SK-N-SH (cell line): Measurements from ENCODE around the gene QSOX1. TPM values are rescaled to one million over a fixed set of nuclear protein-coding genes. Genes with fewer than 3 reads are reported as not detected.

ENCODE experiments used
- CTCF ChIA-PET: fragments of 300-600, 350-600 bp; formaldehyde crosslinking; extraction: SDS; loops from one replicate; lab custom pipeline; 2021; lab: Yijun Ruan, JAX
- POLR2A ChIA-PET: fragments of 350-600 bp; sonication (Branson Sonifier 250); formaldehyde crosslinking; extraction: SDS; loops from one replicate; lab custom pipeline; 2020; ENCODE audit warnings: antibody characterized with exemption, inconsistent platforms; lab: Yijun Ruan, JAX
- DNase-seq: peaks from one replicate; pipeline ENCODE4 v3.0.0; 2012
- H2AFZ ChIP-seq: fragments of 200-600 bp; sonication (generic); 2 replicates; pipeline ENCODE4 v1.8.1; 2016; ENCODE audit warnings: antibody characterized with exemption, mild to moderate bottlenecking, low read depth
- H3F3A ChIP-seq: fragments of 200-600 bp; sonication (generic); replicated peaks from 2 replicates; pipeline ENCODE3; 2016; ENCODE audit warnings: antibody characterized with exemption, mild to moderate bottlenecking; ENCODE audit not compliant: insufficient read depth
- H3K27ac ChIP-seq, 2 experiments: fragments of 200-500 bp in 1 of 2; fragments of 200-600 bp in 1 of 2; sonication (Bioruptor generic) in 1 of 2; sonication (generic), shearing (Covaris generic) in 1 of 2; 2 replicates each; pipeline versions ENCODE4 v1.5.1 to v1.6.1; 2014 to 2016; ENCODE audit warnings: low read depth in 2 of 2, inconsistent platforms in 1 of 2, low read length in 1 of 2, mild to moderate bottlenecking in 1 of 2, mixed read lengths in 1 of 2
- H3K27me3 ChIP-seq: fragments of 200-600 bp; sonication (generic), shearing (Covaris generic); 2 replicates; pipeline ENCODE4 v1.6.1; 2016; ENCODE audit warnings: mixed run types; ENCODE audit not compliant: insufficient read depth
- H3K36me3 ChIP-seq, 2 experiments: fragments of 200-500 bp in 1 of 2; fragments of 200-600 bp in 1 of 2; sonication (Bioruptor generic) in 1 of 2; sonication (generic) in 1 of 2; replicated peaks in 1 of 2; 2 replicates each; pipeline versions ENCODE3 to v1.5.1; 2014 to 2016; ENCODE audit warnings: low read length in 1 of 2, mild to moderate bottlenecking in 1 of 2; ENCODE audit not compliant: insufficient read depth in 2 of 2, control insufficient read depth in 1 of 2
- H3K4me1 ChIP-seq, 2 experiments: fragments of 200-500 bp in 1 of 2; fragments of 200-600 bp in 1 of 2; sonication (Bioruptor generic) in 1 of 2; sonication (generic), shearing (Covaris generic) in 1 of 2; 2 replicates each; pipeline versions ENCODE4 v1.5.1 to v1.6.1; 2014 to 2016; ENCODE audit warnings: low read depth in 1 of 2, low read length in 1 of 2, mixed run types in 1 of 2; ENCODE audit not compliant: insufficient read depth in 2 of 2, control insufficient read depth in 1 of 2
- H3K4me2 ChIP-seq: fragments of 200-600 bp; sonication (generic), shearing (Covaris generic); 2 replicates; pipeline ENCODE4 v1.6.1; 2017; ENCODE audit warnings: mixed run types
- H3K4me3 ChIP-seq, 2 experiments: fragments of 200-500 bp in 1 of 2; fragments of 200-600 bp in 1 of 2; sonication (Bioruptor generic) in 1 of 2; sonication (generic), shearing (Covaris generic) in 1 of 2; 2 replicates each; pipeline versions ENCODE4 v1.5.1 to v1.8.1; 2014 to 2016; ENCODE audit warnings: low read depth in 2 of 2, inconsistent platforms in 1 of 2, low read length in 1 of 2, mild to moderate bottlenecking in 1 of 2, mixed read lengths in 1 of 2, moderate library complexity in 1 of 2
- H3K79me2 ChIP-seq: fragments of 200-600 bp; sonication (generic); 2 replicates; pipeline ENCODE4 v1.8.1; 2017; ENCODE audit warnings: mild to moderate bottlenecking; ENCODE audit not compliant: insufficient read depth
- H3K9ac ChIP-seq: fragments of 200-600 bp; sonication (generic); 2 replicates; pipeline ENCODE4 v1.6.1; 2017; ENCODE audit warnings: mixed run types
- H3K9me2 ChIP-seq: fragments of 200-600 bp; sonication (generic); 2 replicates; pipeline ENCODE4 v1.6.1; 2017; ENCODE audit warnings: mixed run types
- H3K9me3 ChIP-seq: fragments of 200-600 bp; sonication (generic); 2 replicates; pipeline ENCODE4 v1.6.1; 2017; ENCODE audit warnings: mixed run types, mild to moderate bottlenecking, moderate library complexity
- H4K20me1 ChIP-seq: fragments of 200-600 bp; sonication (generic); 2 replicates; pipeline ENCODE4 v1.6.1; 2017; ENCODE audit warnings: mild to moderate bottlenecking, mixed run types; ENCODE audit not compliant: insufficient read depth
- CTCF ChIP-seq: fragments of 200-600 bp; sonication (generic); IDR thresholded peaks from 2 replicates; pipeline ENCODE4 v1.6.1; 2017; ENCODE audit warnings: antibody characterized with exemption, mild to moderate bottlenecking, moderate library complexity
- EP300 ChIP-seq, 2 experiments: IDR thresholded peaks; 2 replicates each; pipeline versions ENCODE4 v1.4.0 to v1.6.1; 2012; ENCODE audit warnings: borderline replicate concordance in 1 of 2, low read depth in 1 of 2, low read length in 1 of 2
- EZH2phosphoT487 ChIP-seq: fragments of 200-600 bp; sonication (generic); IDR thresholded peaks from 2 replicates; pipeline ENCODE4 v1.6.1; 2017; ENCODE audit warnings: low read depth, mixed run types, mild to moderate bottlenecking, antibody characterized with exemption, moderate library complexity, borderline replicate concordance
- FOSL2 ChIP-seq: IDR thresholded peaks from 2 replicates; pipeline ENCODE4 v1.4.0; 2012; ENCODE audit warnings: low read depth, mild to moderate bottlenecking, moderate library complexity, borderline replicate concordance
- FOXJ3 ChIP-seq: sonication (generic); formaldehyde crosslinking; IDR thresholded peaks from 2 replicates; pipeline ENCODE4 v1.5.1; 2020; ENCODE audit warnings: mild to moderate bottlenecking, missing genetic modification reagents
- GABPA ChIP-seq: IDR thresholded peaks from 2 replicates; pipeline ENCODE4 v1.4.0; 2012; ENCODE audit warnings: low read depth, mild to moderate bottlenecking
- MAX ChIP-seq: IDR thresholded peaks from 2 replicates; pipeline ENCODE4 v1.4.0; 2012; ENCODE audit warnings: low read depth
- NRF1 ChIP-seq: IDR thresholded peaks from 2 replicates; pipeline ENCODE4 v1.6.1; 2012; ENCODE audit warnings: low read depth, mild to moderate bottlenecking, low read length
- POLR2AphosphoS5 ChIP-seq: IDR thresholded peaks from 2 replicates; pipeline ENCODE4 v1.6.1; 2012; ENCODE audit warnings: low read depth, low read length
- RCOR1 ChIP-seq: fragments of 150-350 bp; IDR thresholded peaks from 2 replicates; pipeline ENCODE4 v1.6.1; 2017; ENCODE audit warnings: antibody characterized with exemption, low read length
- REST ChIP-seq: IDR thresholded peaks from 2 replicates; pipeline ENCODE4 v1.6.1; 2012; ENCODE audit warnings: mild to moderate bottlenecking, low read depth, low read length, moderate library complexity
- RFX5 ChIP-seq: IDR thresholded peaks from 2 replicates; pipeline ENCODE4 v1.6.1; 2012; ENCODE audit warnings: mild to moderate bottlenecking, improper control_type of control experiment, low read length
- RXRA ChIP-seq: IDR thresholded peaks from 2 replicates; pipeline ENCODE4 v1.4.0; 2012; ENCODE audit warnings: low read depth, mild to moderate bottlenecking, borderline replicate concordance
- SMC3 ChIP-seq: IDR thresholded peaks from 2 replicates; pipeline ENCODE4 v1.6.1; 2012; ENCODE audit warnings: low read depth, low read length, improper control_type of control experiment
- TAF1 ChIP-seq: IDR thresholded peaks from 2 replicates; pipeline ENCODE4 v1.6.1; 2012; ENCODE audit warnings: low read depth, mild to moderate bottlenecking, low read length, moderate library complexity, borderline replicate concordance
- TEAD4 ChIP-seq: IDR thresholded peaks from 2 replicates; pipeline ENCODE4 v1.4.0; 2012; ENCODE audit warnings: mild to moderate bottlenecking, borderline replicate concordance; ENCODE audit not compliant: insufficient read depth
- USF2 ChIP-seq: fragments of 150-350 bp; IDR thresholded peaks from 2 replicates; pipeline ENCODE4 v1.6.1; 2017; ENCODE audit warnings: antibody characterized with exemption, low read length, low read depth, borderline replicate concordance
- ZBTB33 ChIP-seq: IDR thresholded peaks from 2 replicates; pipeline ENCODE4 v1.4.0; 2012; ENCODE audit warnings: low read depth, borderline replicate concordance
- WGBS: methylation state at CpG from one replicate; pipeline ENCODE4 v1.1.6; 2017; ENCODE audit warnings: low lambda C conversion rate; 5-methylcytosine and 5-hydroxymethylcytosine counted together
- polyA plus RNA-seq, 3 experiments: library from polyadenylated mRNA; depleted of rRNA; stranded (reverse); fragments of >200 nt; gene quantifications; 2 replicates each; pipeline ENCODE4 v1.2.3, GENCODE V29; 2012

The QSOX1 gene
- polyA plus RNA-seq, 1 of the 3 experiments (the other 2 are of a cell fraction): 359 TPM

GRCh38 chr1:180247580-180247979, 92.9 kb downstream of the QSOX1 start:
- CTCF ChIA-PET: interaction anchor here (0.7 to 1.4 kb wide), 8 partner anchors 15 to 233 kb away, joined by 3 to 5 read pairs (median 3); no protein-coding TSS in a partner anchor
- H3K9me2 ChIP-seq: no peaks in the 10 kb centered on the region
- no peak overlapping the region for H2AFZ ChIP-seq
- H3K36me3 ChIP-seq: no peaks in the 10 kb centered on the region
- no peaks in the 10 kb centered on the region for H3K79me2 ChIP-seq
- H3K9me3 ChIP-seq: no peaks in the 10 kb centered on the region
- TF ChIP-seq FOXJ3 (CRISPR knock-in tag): no peak
- no peak for TF ChIP-seq RXRA
- TF ChIP-seq MAX: no peak
- TF ChIP-seq TEAD4: no peak
- no peak for TF ChIP-seq REST
- TF ChIP-seq FOSL2: no peak
- TF ChIP-seq EP300 (IDR thresholded peaks at IDR 0.05; ENCODE audit: borderline replicate concordance in 1 of 2, low read depth in 1 of 2, low read length in 1 of 2): no peak
- no peak for TF ChIP-seq ZBTB33
- TF ChIP-seq TAF1: no peak
- no peak for TF ChIP-seq GABPA
- TF ChIP-seq CTCF: no peak
- no peak for TF ChIP-seq EZH2phosphoT487
- TF ChIP-seq POLR2AphosphoS5: no peak
- TF ChIP-seq RFX5: no peak
- no peak for TF ChIP-seq USF2
- no peak for TF ChIP-seq SMC3
- TF ChIP-seq RCOR1: no peak
- no peak for TF ChIP-seq NRF1
- no peak overlapping the region for H3K4me2 ChIP-seq
- no peak overlapping the region for H3K9ac ChIP-seq
- POLR2A ChIA-PET: no interaction called here
- no peaks in the 10 kb centered on the region for H4K20me1 ChIP-seq
- no peak overlapping the region for H3K27ac ChIP-seq
- no peak overlapping the region for H3K4me3 ChIP-seq
- no peaks in the 10 kb centered on the region for H3F3A ChIP-seq
- 77% methylated on average over 4 of the region's 4 CpGs for WGBS
- H3K27me3 ChIP-seq: no peaks in the 10 kb centered on the region
- H3K4me1 ChIP-seq: peaks cover 0 to 2% of the 10 kb centered on the region in 2 experiments; a peak in 1 of 4 replicates
- no peak for DNase-seq
